Endothelial cell (in vitro differentiated cells): ENCODE results near the gene NOL12. TPM values are rescaled to one million over a fixed set of nuclear protein-coding genes. Genes with fewer than 3 reads are reported as not detected.

Experiments
- DNase-seq: peaks from one replicate; pipeline ENCODE4 v3.0.0; 2021; ENCODE audit warnings: low spot score
- H3K27ac Mint-ChIP-seq: one replicate; pipeline ENCODE4 v1.8.0; 2021; ENCODE audit warnings: mixed read lengths, inconsistent platforms; ENCODE audit not compliant: unreplicated experiment
- H3K27me3 Mint-ChIP-seq: one replicate; pipeline ENCODE4 v1.8.0; 2021; ENCODE audit warnings: mild to moderate bottlenecking, moderate library complexity, mixed read lengths, inconsistent platforms; ENCODE audit not compliant: unreplicated experiment
- H3K36me3 Mint-ChIP-seq: one replicate; pipeline ENCODE4 v1.8.0; 2021; ENCODE audit warnings: mild to moderate bottlenecking, low read depth, mixed read lengths, inconsistent platforms; ENCODE audit not compliant: unreplicated experiment
- H3K4me1 Mint-ChIP-seq: one replicate; pipeline ENCODE4 v1.8.0; 2021; ENCODE audit warnings: mild to moderate bottlenecking, mixed read lengths, inconsistent platforms; ENCODE audit not compliant: unreplicated experiment
- H3K4me3 Mint-ChIP-seq: one replicate; pipeline ENCODE4 v1.8.0; 2021; ENCODE audit warnings: mild to moderate bottlenecking, mixed read lengths, inconsistent platforms; ENCODE audit not compliant: unreplicated experiment
- H3K9me3 Mint-ChIP-seq: one replicate; pipeline ENCODE4 v1.8.0; 2021; ENCODE audit warnings: mixed read lengths, inconsistent platforms; ENCODE audit not compliant: unreplicated experiment
- CTCF ChIP-seq: fragments of 200-600 bp; sonication (generic); IDR thresholded peaks from one replicate; pipeline ENCODE4 v1.5.0; 2021; ENCODE audit warnings: antibody characterized with exemption; ENCODE audit not compliant: unreplicated experiment
- total RNA-seq: library from RNA; stranded (reverse); fragmentation: NEBNext Ultra II Directional; extraction: Animal tissue kit (Norgen Biotek cat#: 25700); gene quantifications from one replicate; pipeline ENCODE4 v1.2.1, GENCODE V29; 2021; ENCODE audit not compliant: unreplicated experiment

The NOL12 gene
- total RNA-seq, 1 donor from 2014 or later = 15.7 TPM

- DNase-seq = no peak
- Mint-ChIP-seq H3K4me1 (peaks cover 3% of the 10 kb centered on the region), H3K4me3 (no peak overlapping the region), H3K27ac (no peak overlapping the region), H3K36me3 (peaks cover 5% of the 10 kb centered on the region), H3K9me3 (no peaks in the 10 kb centered on the region), H3K27me3 (peaks cover 8% of the 10 kb centered on the region)
- TF ChIP-seq CTCF = no peak
Measured at GRCh38 chr22:37664249-37665101, 21.7 kb upstream of the NOL12 start.

GRCh38 chr22:37665487-37665886 lies 20.7 kb upstream of the NOL12 start:
- DNase-seq = no peak
- H3K27ac Mint-ChIP-seq = no peak overlapping the region
- H3K4me1 Mint-ChIP-seq = no peaks in the 10 kb centered on the region
- no peaks in the 10 kb centered on the region for H3K9me3 Mint-ChIP-seq
- no peak overlapping the region for H3K4me3 Mint-ChIP-seq
- no peak for TF ChIP-seq CTCF
- H3K36me3 Mint-ChIP-seq = peaks cover 5% of the 10 kb centered on the region
- peaks cover 5% of the 10 kb centered on the region for H3K27me3 Mint-ChIP-seq

DNA sequence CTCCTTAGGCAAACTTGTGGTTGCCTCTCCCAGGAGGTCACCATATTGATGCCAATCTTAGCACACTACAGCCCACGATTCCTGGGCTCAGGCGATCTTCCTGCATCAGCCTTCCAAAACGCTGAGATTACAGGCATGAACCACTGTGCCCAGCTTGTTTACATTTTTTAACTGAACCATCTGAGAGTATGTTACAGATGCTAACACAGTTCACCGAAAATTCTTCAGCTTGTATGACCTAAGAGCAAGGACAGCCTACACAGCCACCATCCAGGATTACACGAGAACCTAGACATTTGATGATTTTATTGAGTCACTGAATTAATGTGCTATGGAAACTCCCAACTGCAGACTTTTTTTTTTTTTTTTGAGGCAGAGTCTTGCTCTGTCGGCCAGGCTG lies 16.6 kb upstream of the NOL12 start:
- Mint-ChIP-seq H3K4me1 (no peaks in the 10 kb centered on the region), H3K36me3 (peaks cover 5% of the 10 kb centered on the region), H3K27me3 (peaks cover 9% of the 10 kb centered on the region), H3K27ac (no peak overlapping the region), H3K9me3 (no peaks in the 10 kb centered on the region), H3K4me3 (no peak overlapping the region)
- DNase-seq = no peak
- TF ChIP-seq CTCF = no peak

GRCh38 chr22:37672206-37672919 lies 13.8 kb upstream of the NOL12 start:
- peaks cover 6% of the 10 kb centered on the region for H3K4me1 Mint-ChIP-seq
- TF ChIP-seq CTCF = no peak
- DNase-seq = no peak

More at GRCh38 chr22:37672206-37672919, 13.8 kb upstream of the NOL12 start:
- no peak overlapping the region for H3K4me3 Mint-ChIP-seq
- H3K27me3 Mint-ChIP-seq = peaks cover 4% of the 10 kb centered on the region
- H3K9me3 Mint-ChIP-seq = no peaks in the 10 kb centered on the region
- H3K27ac Mint-ChIP-seq = no peak overlapping the region
- no peaks in the 10 kb centered on the region for H3K36me3 Mint-ChIP-seq
